CD14-positive monocyte (primary cell): ENCODE data around the gene ACBD6. TPM values are rescaled to one million over a fixed set of nuclear protein-coding genes. Genes with fewer than 3 reads are reported as not detected.

Experiments
- DNase-seq, 3 donors: peaks; one replicate each; pipeline ENCODE4 v3.0.0-alpha.2; 2011 to 2022
- H2AFZ ChIP-seq: 2 replicates; pipeline ENCODE4 v1.6.0; 2012; ENCODE audit warnings: mild to moderate bottlenecking, low read depth, low read length, inconsistent platforms; ENCODE audit not compliant: insufficient read depth, poor library complexity, severe bottlenecking
- H3K27ac ChIP-seq, 2 donors: 1 replicate in 1 of 2; 2 replicates in 1 of 2; pipeline ENCODE4 v1.5.1; 2012 to 2013; ENCODE audit warnings: low read length in 2 of 2, control low read depth in 1 of 2, inconsistent platforms in 1 of 2, low read depth in 1 of 2, mild to moderate bottlenecking in 1 of 2
- H3K27me3 ChIP-seq, 2 donors: one replicate each; pipeline versions ENCODE4 v1.6.0 to v1.6.1; 2011 to 2013; ENCODE audit warnings: low read length in 2 of 2; ENCODE audit not compliant: control insufficient read depth in 2 of 2, insufficient read depth in 2 of 2
- H3K36me3 ChIP-seq, 2 donors: replicated peaks in 1 of 2; 1 replicate in 1 of 2; 2 replicates in 1 of 2; pipeline versions ENCODE4 v1.5.1 to v1.6.1; 2012 to 2013; ENCODE audit warnings: low read length in 2 of 2, control low read depth in 1 of 2, inconsistent platforms in 1 of 2, mild to moderate bottlenecking in 1 of 2; ENCODE audit not compliant: insufficient read depth in 2 of 2, control insufficient read depth in 1 of 2
- H3K4me1 ChIP-seq, 2 donors: 1 replicate in 1 of 2; 2 replicates in 1 of 2; pipeline versions ENCODE4 v1.5.1 to v1.6.1; 2012 to 2013; ENCODE audit warnings: low read length in 2 of 2, control low read depth in 1 of 2, inconsistent platforms in 1 of 2, mild to moderate bottlenecking in 1 of 2, moderate library complexity in 1 of 2; ENCODE audit not compliant: insufficient read depth in 2 of 2, control insufficient read depth in 1 of 2
- H3K4me2 ChIP-seq: replicated peaks from 2 replicates; pipeline ENCODE3; 2012; ENCODE audit warnings: low read length, moderate library complexity, mild to moderate bottlenecking; ENCODE audit not compliant: poor library complexity, severe bottlenecking; ENCODE audit errors: extremely low read depth
- H3K4me3 ChIP-seq, 3 experiments: fragments of 200-600 bp in 1 of 3; sonication (generic) in 1 of 3; replicated peaks in 1 of 3; 1 replicate in 2 of 3; 2 replicates in 1 of 3; pipeline ENCODE4 v1.5.1; 2011 to 2013; ENCODE audit warnings: low read length in 3 of 3, mild to moderate bottlenecking in 3 of 3, control low read depth in 2 of 3, low read depth in 2 of 3, inconsistent platforms in 1 of 3, moderate library complexity in 1 of 3
- H3K79me2 ChIP-seq: 2 replicates; pipeline ENCODE4 v1.6.0; 2012; ENCODE audit warnings: mild to moderate bottlenecking, control low read depth, inconsistent platforms, low read length, moderate library complexity; ENCODE audit not compliant: insufficient read depth
- H3K9ac ChIP-seq: 2 replicates; pipeline ENCODE4 v1.6.0; 2017; ENCODE audit warnings: low read length, mild to moderate bottlenecking; ENCODE audit not compliant: insufficient read depth, poor library complexity, severe bottlenecking
- H3K9me3 ChIP-seq, 2 donors: replicated peaks in 1 of 2; 1 replicate in 1 of 2; 2 replicates in 1 of 2; pipeline versions ENCODE4 v1.5.1 to v1.6.1; 2012 to 2013; ENCODE audit warnings: low read length in 2 of 2, control low read depth in 1 of 2; ENCODE audit not compliant: control insufficient read depth in 1 of 2, insufficient read depth in 1 of 2
- H4K20me1 ChIP-seq: 2 replicates; pipeline ENCODE4 v1.6.0; 2012; ENCODE audit warnings: mild to moderate bottlenecking, low read length, control low read depth, moderate library complexity; ENCODE audit not compliant: insufficient read depth
- H3K27ac Mint-ChIP-seq, 7 donors: one replicate each; pipeline ENCODE4 v1.8.0; 2020; ENCODE audit warnings: mild to moderate bottlenecking in 7 of 7, mixed read lengths in 7 of 7, moderate library complexity in 6 of 7, inconsistent platforms in 2 of 7
- H3K27me3 Mint-ChIP-seq, 3 donors: one replicate each; pipeline ENCODE4 v1.8.0; 2021 to 2022; ENCODE audit warnings: low read depth in 3 of 3, mild to moderate bottlenecking in 3 of 3, mixed read lengths in 3 of 3, moderate library complexity in 3 of 3, inconsistent platforms in 1 of 3
- H3K36me3 Mint-ChIP-seq, 2 donors: one replicate each; pipeline ENCODE4 v1.8.0; 2020; ENCODE audit warnings: mixed read lengths in 2 of 2, inconsistent platforms in 1 of 2, mild to moderate bottlenecking in 1 of 2
- H3K4me1 Mint-ChIP-seq: one replicate; pipeline ENCODE4 v1.8.0; 2020; ENCODE audit warnings: mild to moderate bottlenecking, mixed read lengths
- H3K4me3 Mint-ChIP-seq, 2 donors: one replicate each; pipeline ENCODE4 v1.8.0; 2020; ENCODE audit warnings: mild to moderate bottlenecking in 2 of 2, mixed read lengths in 2 of 2, moderate library complexity in 1 of 2
- H3K9me3 Mint-ChIP-seq, 7 donors: one replicate each; pipeline ENCODE4 v1.8.0; 2020 to 2022; ENCODE audit warnings: mixed read lengths in 7 of 7, mild to moderate bottlenecking in 6 of 7, moderate library complexity in 6 of 7, inconsistent platforms in 2 of 7
- CTCF ChIP-seq: fragments of 200-600 bp; IDR thresholded peaks from one replicate; pipeline ENCODE4 v1.8.0; 2022; ENCODE audit warnings: antibody characterized with exemption, mild to moderate bottlenecking
- WGBS: methylation state at CpG from one replicate; pipeline ENCODE4 v1.1.5; 2013; ENCODE audit warnings: missing lambda C conversion rate; ENCODE audit not compliant: insufficient coverage; 5-methylcytosine and 5-hydroxymethylcytosine counted together
- intact Hi-C, 2 donors: fragments of 100-400 bp; cut with micrococcal nuclease; formaldehyde crosslinking; loops; one replicate each; pipeline versions ENCODE4 v1.15.0 to v1.15.1; 2023
- polyA plus RNA-seq, 3 donors: library from polyadenylated mRNA; depleted of rRNA in 1 of 3; unstranded in 2 of 3; stranded (reverse) in 1 of 3; fragments of 300-500 nt in 2 of 3; fragments of >200 nt in 1 of 3; fragmentation: Illumina TruSeq in 2 of 3; gene quantifications; 1 replicate in 2 of 3; 2 replicates in 1 of 3; pipeline ENCODE4 v1.2.3, GENCODE V29; 2012 to 2021

The ACBD6 gene
- polyA plus RNA-seq, 3 donors, result 19.3 to 35.3 (median 19.7) TPM

DNA sequence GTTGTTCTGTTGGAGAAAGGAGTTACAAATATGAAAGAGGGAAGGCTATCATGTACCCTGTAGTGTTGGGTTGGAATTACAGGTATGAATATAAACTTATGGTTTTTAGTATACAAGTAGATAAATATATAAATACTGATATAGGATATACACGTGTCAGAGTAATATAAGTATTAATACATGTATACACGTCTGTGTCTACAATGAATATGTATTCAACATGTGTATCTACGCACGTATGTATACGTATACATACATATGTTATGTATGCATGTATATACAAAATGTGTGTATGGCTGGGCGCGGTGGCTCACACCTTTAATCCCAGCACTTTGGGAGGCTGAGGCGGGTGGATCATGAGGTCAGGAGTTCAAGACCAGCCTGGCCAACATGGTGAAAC lies 17.9 kb downstream of the ACBD6 start:
- H3K79me2 ChIP-seq, result peaks cover 5% of the 10 kb centered on the region
- DNase-seq, result no peak

More for the DNA sequence above, 17.9 kb downstream of the ACBD6 start:
- no peak for TF ChIP-seq CTCF
- no peak overlapping the region for H3K4me2 ChIP-seq
- H3K9me3 ChIP-seq, result no peaks in the 10 kb centered on the region
- no peak overlapping the region for H3K27ac Mint-ChIP-seq
- intact Hi-C loops, result loop anchor here in 1 of 2 donors (10.0 kb wide), 1 partner anchor 70 kb away; no protein-coding TSS in a partner anchor
- peaks cover 16 to 35% of the 10 kb centered on the region in 2 donors for H3K36me3 ChIP-seq
- H2AFZ ChIP-seq, result no peak overlapping the region
- H3K36me3 Mint-ChIP-seq, result peaks cover 30 to 50% of the 10 kb centered on the region in 2 donors
- H4K20me1 ChIP-seq, result no peaks in the 10 kb centered on the region
- no peaks in the 10 kb centered on the region for H3K27me3 ChIP-seq
- H3K4me1 ChIP-seq, result peaks cover 0 to 7% of the 10 kb centered on the region in 2 donors
- no peak overlapping the region for H3K4me3 ChIP-seq
- WGBS, result no CpG with 5 or more reads among the region's 8 CpGs
- H3K4me1 Mint-ChIP-seq, result peaks cover 11% of the 10 kb centered on the region
- no peak overlapping the region for H3K27ac ChIP-seq
- H3K4me3 Mint-ChIP-seq, result no peak overlapping the region
- H3K9ac ChIP-seq, result no peak overlapping the region
- no peaks in the 10 kb centered on the region for H3K9me3 Mint-ChIP-seq
- peaks cover 0 to 2% (median 0%) of the 10 kb centered on the region in 3 donors for H3K27me3 Mint-ChIP-seq
